IPS-18a (cell line): ENCODE data around the gene CT47C1.

Experiments used
- H3K27ac ChIP-seq: one replicate; pipeline ENCODE4 v1.5.1; 2013; ENCODE audit warnings: low read length
- H3K27me3 ChIP-seq: one replicate; pipeline ENCODE4 v1.6.1; 2013; ENCODE audit warnings: mild to moderate bottlenecking, low read length; ENCODE audit not compliant: control insufficient read depth, insufficient read depth
- H3K36me3 ChIP-seq: one replicate; pipeline ENCODE4 v1.6.1; 2013; ENCODE audit warnings: low read depth, low read length; ENCODE audit not compliant: control insufficient read depth
- H3K4me1 ChIP-seq: one replicate; pipeline ENCODE4 v1.6.1; 2013; ENCODE audit warnings: low read depth, low read length; ENCODE audit not compliant: control insufficient read depth
- H3K4me3 ChIP-seq: one replicate; pipeline ENCODE4 v1.5.1; 2013; ENCODE audit warnings: low read length
- H3K9ac ChIP-seq: one replicate; pipeline ENCODE4 v1.6.1; 2013; ENCODE audit warnings: mild to moderate bottlenecking, low read length, moderate library complexity
- H3K9me3 ChIP-seq: one replicate; pipeline ENCODE4 v1.6.1; 2013; ENCODE audit warnings: low read depth, low read length; ENCODE audit not compliant: control insufficient read depth

Gene CT47C1

DNA sequence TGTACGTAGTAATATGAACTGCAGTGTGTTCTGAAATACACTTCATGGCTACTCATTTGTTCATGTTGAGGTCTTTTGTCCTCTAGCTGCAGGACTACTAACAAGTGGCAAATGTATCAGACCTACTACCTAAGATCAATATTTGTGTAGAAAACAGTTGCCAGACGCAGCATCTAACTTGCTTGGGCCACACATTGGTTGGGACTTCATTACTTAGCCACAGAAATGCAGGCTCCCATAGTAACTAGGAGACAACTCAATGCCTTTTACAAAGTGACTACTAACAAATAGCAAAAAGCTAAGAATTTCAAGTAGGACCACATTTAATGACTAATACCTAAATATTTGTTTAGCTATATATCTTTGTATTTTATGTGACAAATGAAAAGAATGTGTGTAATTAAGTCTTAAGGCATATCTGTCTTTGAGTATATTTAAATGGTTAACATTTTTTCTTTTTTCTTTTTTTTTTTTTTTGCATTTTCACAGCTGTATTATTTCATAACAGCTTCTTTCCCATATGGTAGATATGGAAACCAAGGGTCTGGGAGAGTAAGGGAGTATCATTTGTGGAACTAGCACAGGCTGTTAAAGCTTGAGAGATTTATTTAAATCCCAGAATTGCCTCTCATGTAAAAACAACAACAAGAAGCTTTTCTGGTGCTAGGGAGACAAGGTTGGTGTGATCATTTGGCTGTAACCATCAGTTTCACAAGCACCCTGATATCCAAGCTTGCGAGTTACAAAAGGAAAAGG is 2.7 kb downstream of the CT47C1 start:
- H3K9me3 ChIP-seq = peaks cover 15% of the 10 kb centered on the region
- H3K4me3 ChIP-seq = no peak overlapping the region
- H3K36me3 ChIP-seq = no peaks in the 10 kb centered on the region
- no peak overlapping the region for H3K27ac ChIP-seq
- no peaks in the 10 kb centered on the region for H3K27me3 ChIP-seq
- H3K9ac ChIP-seq = no peak overlapping the region
- H3K4me1 ChIP-seq = no peaks in the 10 kb centered on the region

DNA sequence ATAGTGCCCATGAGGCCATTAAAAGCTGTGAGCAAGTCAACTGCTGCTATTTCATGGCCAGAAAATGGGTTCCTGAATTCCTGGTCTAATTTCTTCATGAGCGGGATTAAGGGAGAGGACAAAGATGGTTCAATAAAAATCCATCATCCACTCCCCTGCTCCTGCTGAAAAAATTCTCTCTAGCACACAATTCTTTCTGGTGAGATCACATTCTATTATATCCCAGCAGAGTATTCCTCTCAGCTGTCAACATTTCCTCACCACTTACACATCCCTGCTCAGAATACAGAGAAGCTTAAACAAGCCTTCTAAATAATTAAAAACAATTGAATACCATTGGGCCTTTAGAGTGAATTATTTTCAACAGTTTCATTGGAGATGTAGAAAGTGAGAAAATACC is 9.5 kb downstream of the CT47C1 start:
- Histone ChIP-seq H3K9me3 (peaks cover 17% of the 10 kb centered on the region), H3K9ac (no peak overlapping the region), H3K27me3 (no peaks in the 10 kb centered on the region), H3K4me3 (no peak overlapping the region), H3K36me3 (no peaks in the 10 kb centered on the region), H3K27ac (no peak overlapping the region), H3K4me1 (no peaks in the 10 kb centered on the region)

DNA sequence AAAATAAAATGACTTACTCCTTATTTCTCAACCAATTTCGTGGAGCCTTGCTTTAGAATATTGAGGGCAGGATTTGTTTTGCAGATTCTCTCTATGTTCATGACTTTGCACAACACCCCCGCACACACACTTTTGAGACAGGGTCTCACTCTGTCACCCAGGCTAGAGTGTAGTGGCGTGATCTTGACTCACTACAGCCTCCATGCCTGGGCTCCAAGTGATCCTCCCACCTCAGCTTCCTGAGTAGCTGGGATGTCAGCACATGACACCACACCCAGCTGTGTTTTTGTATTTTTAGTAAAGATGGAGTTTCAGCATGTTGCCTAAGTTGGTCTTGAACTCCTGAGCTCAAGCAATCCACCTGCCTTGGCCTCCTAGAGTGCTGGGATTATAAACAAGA is 12.0 kb downstream of the CT47C1 start:
- Histone ChIP-seq H3K27me3 (no peaks in the 10 kb centered on the region), H3K27ac (no peak overlapping the region), H3K4me1 (no peaks in the 10 kb centered on the region), H3K9me3 (peaks cover 9% of the 10 kb centered on the region), H3K36me3 (no peaks in the 10 kb centered on the region), H3K4me3 (no peak overlapping the region), H3K9ac (no peak overlapping the region)

DNA sequence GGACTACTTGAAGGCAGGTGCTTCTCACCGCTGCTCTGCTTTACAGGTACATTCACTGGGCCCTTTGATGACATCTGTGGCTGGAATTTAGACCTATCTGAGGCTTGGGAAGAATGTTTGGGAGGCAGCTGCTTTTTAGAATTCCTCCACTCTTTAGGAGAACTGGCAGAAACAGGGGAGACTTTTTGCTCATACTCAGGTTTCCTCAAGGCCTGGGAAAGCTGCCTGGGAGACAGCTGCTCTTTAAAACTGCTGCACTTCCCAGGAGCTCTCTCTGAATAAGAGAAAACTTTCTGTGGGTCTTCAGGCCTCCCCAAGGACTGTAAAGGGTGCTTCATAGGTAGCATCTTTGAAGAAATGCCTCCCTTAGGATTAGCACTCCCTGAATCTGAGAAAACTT is 14.3 kb downstream of the CT47C1 start:
- Histone ChIP-seq H3K27me3 (no peaks in the 10 kb centered on the region), H3K9ac (no peak overlapping the region), H3K4me3 (no peak overlapping the region), H3K27ac (no peak overlapping the region), H3K9me3 (peaks cover 6% of the 10 kb centered on the region), H3K4me1 (peaks cover 7% of the 10 kb centered on the region), H3K36me3 (no peaks in the 10 kb centered on the region)

DNA sequence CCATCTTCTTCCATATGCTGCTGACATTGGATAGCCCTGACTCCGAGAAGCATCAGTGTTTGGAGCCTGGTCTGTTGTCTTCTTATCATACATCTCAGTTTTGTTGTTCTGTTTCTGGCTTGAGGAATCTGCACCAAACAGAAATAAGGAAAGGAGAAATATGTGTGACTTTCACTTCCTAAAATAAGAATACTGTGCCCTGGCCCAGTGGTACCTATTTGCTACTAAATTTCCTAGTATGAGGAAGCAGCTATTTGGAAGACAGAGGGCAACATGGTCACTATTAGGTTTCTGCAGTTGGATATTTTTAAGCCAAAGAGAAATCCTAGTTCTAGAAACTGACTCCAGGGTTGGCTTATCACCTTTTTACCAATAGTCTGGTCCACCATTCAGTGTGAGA is 16.8 kb downstream of the CT47C1 start:
- H3K9ac ChIP-seq = no peak overlapping the region
- no peak overlapping the region for H3K4me3 ChIP-seq
- H3K27ac ChIP-seq = no peak overlapping the region
- H3K27me3 ChIP-seq = no peaks in the 10 kb centered on the region
- H3K9me3 ChIP-seq = peaks cover 4% of the 10 kb centered on the region
- H3K4me1 ChIP-seq = peaks cover 7% of the 10 kb centered on the region
- no peaks in the 10 kb centered on the region for H3K36me3 ChIP-seq

DNA sequence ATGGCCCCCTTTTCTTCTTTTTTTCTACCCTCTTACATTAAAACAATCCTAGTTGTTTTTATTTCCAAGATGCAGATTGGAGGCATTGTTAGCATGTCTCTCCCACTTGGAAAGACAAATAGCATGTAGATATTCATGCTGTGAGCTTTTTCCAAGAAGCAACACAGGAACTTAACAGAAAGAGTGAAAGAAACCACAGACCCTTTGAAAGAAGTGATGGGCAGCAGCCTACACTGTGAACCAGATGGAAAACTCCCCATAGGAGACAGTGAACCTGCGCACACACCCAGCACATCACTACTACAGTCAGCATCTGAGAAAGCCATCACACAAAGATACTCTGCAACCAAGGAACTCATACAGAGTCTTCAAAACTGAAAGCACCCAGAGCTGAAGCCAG is 17.8 kb downstream of the CT47C1 start:
- no peak overlapping the region for H3K4me3 ChIP-seq
- no peak overlapping the region for H3K9ac ChIP-seq
- peaks cover 4% of the 10 kb centered on the region for H3K9me3 ChIP-seq
- no peak overlapping the region for H3K27ac ChIP-seq
- no peaks in the 10 kb centered on the region for H3K36me3 ChIP-seq
- H3K4me1 ChIP-seq = peaks cover 7% of the 10 kb centered on the region
- no peaks in the 10 kb centered on the region for H3K27me3 ChIP-seq

DNA sequence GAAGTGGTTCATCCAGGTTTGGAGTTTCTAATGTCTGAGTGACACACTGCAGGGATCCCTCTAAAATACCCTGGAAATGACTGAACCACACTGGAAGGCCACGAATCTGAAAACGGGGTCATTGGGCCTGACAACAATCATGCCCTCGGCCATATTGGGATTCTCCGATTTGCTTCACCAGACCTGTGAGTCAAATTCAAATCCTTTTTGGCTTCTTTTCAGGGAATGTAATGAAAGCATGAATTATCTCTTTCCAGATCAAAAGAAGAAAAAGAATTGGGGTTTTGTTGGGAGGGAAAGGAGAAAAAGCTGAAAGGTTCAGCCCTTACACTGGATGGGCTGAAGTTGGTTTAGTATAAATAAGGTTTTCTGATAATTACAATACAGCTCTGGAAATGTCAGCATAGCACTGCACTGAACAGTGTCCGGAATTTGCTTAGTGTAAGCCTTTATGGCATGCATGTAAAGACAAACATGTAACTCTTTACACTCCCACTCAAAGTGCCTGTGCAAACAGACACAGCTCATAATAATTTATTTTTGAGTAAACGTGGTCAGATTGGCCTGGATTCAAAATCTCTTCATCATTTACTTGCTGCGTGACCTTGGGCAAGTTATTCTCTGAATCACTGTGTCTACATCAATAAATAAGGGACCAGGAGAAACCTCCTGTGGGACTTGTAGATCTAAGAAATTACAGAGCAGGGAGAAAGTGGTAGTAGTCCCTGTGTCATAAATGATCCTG is 21.4 kb downstream of the CT47C1 start:
- H3K36me3 ChIP-seq = no peaks in the 10 kb centered on the region
- no peak overlapping the region for H3K4me3 ChIP-seq
- H3K27ac ChIP-seq = no peak overlapping the region
- no peaks in the 10 kb centered on the region for H3K9me3 ChIP-seq
- H3K9ac ChIP-seq = no peak overlapping the region
- no peaks in the 10 kb centered on the region for H3K27me3 ChIP-seq
- H3K4me1 ChIP-seq = peaks cover 7% of the 10 kb centered on the region

DNA sequence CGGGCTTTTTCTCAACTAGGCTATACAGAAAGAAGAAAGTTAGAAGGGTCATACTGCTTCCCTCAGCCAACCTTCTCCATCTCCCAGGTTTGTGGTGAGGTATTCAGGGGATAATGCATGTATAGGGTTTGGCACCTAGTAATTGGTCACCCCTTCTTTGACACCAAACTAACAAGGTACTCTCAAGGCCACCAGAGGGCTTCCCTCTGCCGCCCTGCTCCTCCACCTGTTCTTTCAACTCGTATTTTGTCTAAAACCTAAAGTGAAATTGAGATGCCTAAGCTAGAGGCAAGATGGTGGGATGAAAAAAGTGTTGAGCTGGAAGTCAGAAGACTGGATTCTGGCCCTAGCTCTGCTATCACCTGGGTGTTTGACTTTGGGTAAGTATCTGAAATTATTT is 22.0 kb downstream of the CT47C1 start:
- H3K36me3 ChIP-seq = no peaks in the 10 kb centered on the region
- peaks cover 5% of the 10 kb centered on the region for H3K9me3 ChIP-seq
- H3K9ac ChIP-seq = no peak overlapping the region
- no peaks in the 10 kb centered on the region for H3K27me3 ChIP-seq
- H3K27ac ChIP-seq = no peak overlapping the region
- peaks cover 7% of the 10 kb centered on the region for H3K4me1 ChIP-seq
- no peak overlapping the region for H3K4me3 ChIP-seq

DNA sequence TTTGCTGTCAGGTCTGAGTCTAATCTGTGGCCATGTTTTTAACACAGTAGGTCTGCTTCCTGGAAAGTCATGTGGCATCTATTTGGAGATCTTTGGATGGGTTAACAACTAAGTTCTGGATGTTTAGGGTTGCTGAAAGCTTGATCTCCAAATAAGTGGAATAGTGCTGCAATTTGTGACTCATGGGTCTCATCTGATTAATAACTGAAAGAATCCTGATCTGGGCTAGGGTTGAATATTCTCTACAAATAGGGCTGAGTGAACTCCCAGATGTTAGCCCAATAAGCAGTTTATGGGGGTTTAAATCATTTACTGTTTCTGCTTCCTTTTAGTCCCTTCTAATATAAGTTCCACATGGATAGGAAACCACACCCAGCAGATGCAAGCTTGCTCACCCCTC is 23.1 kb downstream of the CT47C1 start:
- Histone ChIP-seq H3K27me3 (no peaks in the 10 kb centered on the region), H3K9ac (no peak overlapping the region), H3K27ac (no peak overlapping the region), H3K9me3 (peaks cover 6% of the 10 kb centered on the region), H3K36me3 (no peaks in the 10 kb centered on the region), H3K4me3 (no peak overlapping the region), H3K4me1 (peaks cover 4% of the 10 kb centered on the region)

DNA sequence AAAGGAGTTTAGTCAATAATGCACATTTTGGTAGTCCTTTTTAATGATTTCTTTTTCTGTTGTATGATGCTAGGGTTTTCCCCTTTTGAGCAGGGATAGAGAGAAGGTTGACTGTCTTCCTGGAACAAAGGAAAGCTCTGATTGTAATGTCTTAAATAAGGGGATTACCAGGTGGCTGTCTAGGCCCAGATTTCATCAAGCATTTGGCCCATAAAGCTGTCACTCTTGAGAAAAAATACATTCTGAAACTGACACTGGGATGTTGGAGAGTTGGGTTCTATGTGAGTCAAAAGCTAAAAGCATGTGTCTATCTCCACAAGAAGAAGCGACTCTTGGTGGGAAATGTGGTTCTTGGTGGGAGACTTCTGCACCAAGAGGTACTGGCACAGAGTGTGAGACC is 28.4 kb downstream of the CT47C1 start:
- H3K36me3 ChIP-seq = no peaks in the 10 kb centered on the region
- H3K27me3 ChIP-seq = no peaks in the 10 kb centered on the region
- no peak overlapping the region for H3K9ac ChIP-seq
- no peak overlapping the region for H3K4me3 ChIP-seq
- no peak overlapping the region for H3K27ac ChIP-seq
- H3K9me3 ChIP-seq = peaks cover 14% of the 10 kb centered on the region
- H3K4me1 ChIP-seq = no peaks in the 10 kb centered on the region

DNA sequence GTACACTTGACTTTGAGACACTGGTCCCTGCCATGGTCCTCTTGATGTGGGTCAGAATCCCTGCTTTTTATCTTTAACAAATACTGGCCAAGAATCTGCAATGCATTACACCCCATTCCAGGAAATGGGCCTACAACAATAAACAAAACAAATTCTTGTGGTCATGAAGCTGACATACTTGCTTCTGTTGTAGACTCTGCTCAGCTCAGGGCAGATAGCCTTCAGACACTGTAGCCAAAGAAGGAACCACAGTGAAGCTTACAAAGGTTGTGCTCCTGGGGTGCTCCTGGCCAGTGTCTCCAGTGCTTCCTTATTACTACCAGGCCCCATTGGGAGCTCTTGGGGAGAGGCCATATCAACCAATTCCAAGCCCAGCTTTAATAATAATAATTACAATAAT is 33.0 kb downstream of the CT47C1 start:
- no peaks in the 10 kb centered on the region for H3K4me1 ChIP-seq
- no peak overlapping the region for H3K9ac ChIP-seq
- no peak overlapping the region for H3K4me3 ChIP-seq

DNA sequence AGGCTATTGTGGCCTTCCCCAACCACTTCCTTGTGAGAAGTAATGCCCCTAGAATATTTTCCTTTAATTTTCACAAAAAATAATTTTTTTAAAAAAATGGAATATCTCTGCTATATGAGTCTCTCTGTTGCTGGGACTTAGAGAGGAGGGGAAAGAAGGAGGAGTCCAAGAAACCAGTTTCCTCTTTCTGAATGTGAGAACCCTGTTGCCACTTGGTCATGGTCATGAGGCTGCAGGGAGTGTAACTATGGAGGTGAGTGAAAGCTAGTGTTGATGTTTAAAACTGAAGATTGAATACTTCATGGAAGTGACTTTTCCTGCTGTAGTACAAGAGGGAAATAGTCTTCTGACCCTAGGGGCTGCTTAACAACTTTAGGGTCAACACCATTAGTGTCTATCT is 34.4 kb downstream of the CT47C1 start:
- Histone ChIP-seq H3K9ac (no peak overlapping the region), H3K27me3 (no peaks in the 10 kb centered on the region), H3K36me3 (no peaks in the 10 kb centered on the region), H3K27ac (no peak overlapping the region), H3K9me3 (peaks cover 14% of the 10 kb centered on the region), H3K4me3 (no peak overlapping the region), H3K4me1 (no peaks in the 10 kb centered on the region)

More for the DNA sequence above, 33.0 kb downstream of the CT47C1 start:
- H3K27me3 ChIP-seq = no peaks in the 10 kb centered on the region
- H3K36me3 ChIP-seq = no peaks in the 10 kb centered on the region
- H3K9me3 ChIP-seq = peaks cover 19% of the 10 kb centered on the region
- no peak overlapping the region for H3K27ac ChIP-seq
